HG03159 (cell line): Measurements from ENCODE around the gene FAM110D.

Experiments
- ATAC-seq: cut with Tn5 transposase; IDR thresholded peaks from one replicate; pipeline ENCODE4 v1.9.1; 2021; ENCODE audit warnings: mild to moderate bottlenecking, moderate library complexity; ENCODE audit not compliant: unreplicated experiment

FAM110D gene

DNA sequence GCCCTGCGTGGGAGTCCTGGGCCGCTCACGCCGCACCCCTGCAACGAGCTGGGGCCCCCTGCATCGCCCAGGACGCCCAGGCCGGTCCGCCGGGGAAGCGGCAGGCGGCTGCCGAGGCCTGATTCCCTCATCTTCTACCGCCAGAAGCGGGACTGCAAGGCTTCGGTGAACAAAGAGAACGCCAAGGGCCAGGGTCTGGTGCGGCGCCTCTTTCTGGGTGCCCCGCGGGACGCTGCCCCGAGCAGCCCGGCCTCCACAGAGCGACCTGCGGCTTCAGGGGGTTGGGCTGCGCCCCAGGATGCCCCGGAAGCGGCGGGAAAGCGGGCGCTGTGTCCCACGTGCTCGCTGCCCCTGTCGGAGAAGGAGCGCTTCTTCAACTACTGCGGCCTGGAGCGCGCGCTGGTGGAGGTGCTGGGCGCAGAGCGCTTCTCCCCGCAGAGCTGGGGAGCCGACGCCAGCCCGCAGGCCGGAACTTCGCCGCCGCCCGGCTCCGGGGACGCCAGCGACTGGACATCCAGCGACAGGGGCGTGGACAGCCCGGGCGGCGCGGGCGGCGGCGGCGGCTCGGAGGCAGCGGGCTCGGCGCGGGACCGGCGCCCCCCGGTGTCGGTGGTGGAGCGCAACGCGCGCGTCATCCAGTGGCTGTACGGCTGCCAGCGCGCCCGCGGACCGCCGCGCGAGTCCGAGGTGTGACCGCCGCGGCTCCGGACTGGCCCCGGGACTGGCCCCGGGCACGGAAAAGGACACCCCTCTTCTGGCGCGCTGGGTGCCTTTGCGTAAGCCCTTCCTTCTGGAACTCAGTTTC lies 2.7 kb downstream of the FAM110D start:
- no peak for ATAC-seq

DNA sequence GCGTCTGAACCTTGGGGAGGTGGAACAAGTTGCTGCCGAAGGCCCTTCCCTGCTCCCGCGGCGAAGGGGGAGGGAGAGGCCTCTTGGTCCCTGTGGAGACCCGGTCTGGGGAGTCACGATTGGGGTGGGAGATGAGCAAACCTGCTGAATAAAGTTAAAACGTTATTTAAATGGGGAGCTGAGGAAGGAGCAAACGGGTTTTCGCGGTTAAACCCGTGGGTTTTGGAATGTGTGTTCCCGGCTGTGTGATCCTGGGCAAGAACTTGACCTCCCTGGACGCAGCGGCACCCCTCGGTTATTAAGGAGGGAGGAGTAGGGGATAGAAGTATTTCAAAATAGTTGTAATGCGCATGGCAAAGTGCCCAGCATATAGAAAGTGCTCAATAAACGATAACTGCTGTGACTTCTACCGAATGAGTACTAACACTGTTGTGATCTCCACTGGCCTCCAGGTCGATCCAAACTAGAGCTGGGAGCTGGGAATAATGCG lies 3.4 kb downstream of the FAM110D start:
- no peak for ATAC-seq

DNA sequence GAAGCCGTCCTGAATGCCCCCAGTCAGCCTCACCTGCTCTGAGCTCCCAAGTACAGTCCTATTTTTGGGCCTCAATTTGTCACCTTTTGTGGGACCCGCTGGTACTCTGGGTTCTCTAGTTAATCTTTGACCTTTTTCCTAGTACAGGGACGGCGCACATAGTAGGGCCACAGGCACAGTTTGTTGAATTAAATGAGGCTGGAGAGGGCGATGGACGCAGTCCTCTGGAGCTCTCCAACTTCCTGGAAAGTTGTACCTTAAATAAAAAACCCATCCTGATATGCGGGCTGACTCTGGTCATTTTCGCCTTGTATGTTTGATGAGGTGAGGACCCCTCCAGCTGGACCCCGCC lies 4.8 kb downstream of the FAM110D start:
- ATAC-seq: no peak

DNA sequence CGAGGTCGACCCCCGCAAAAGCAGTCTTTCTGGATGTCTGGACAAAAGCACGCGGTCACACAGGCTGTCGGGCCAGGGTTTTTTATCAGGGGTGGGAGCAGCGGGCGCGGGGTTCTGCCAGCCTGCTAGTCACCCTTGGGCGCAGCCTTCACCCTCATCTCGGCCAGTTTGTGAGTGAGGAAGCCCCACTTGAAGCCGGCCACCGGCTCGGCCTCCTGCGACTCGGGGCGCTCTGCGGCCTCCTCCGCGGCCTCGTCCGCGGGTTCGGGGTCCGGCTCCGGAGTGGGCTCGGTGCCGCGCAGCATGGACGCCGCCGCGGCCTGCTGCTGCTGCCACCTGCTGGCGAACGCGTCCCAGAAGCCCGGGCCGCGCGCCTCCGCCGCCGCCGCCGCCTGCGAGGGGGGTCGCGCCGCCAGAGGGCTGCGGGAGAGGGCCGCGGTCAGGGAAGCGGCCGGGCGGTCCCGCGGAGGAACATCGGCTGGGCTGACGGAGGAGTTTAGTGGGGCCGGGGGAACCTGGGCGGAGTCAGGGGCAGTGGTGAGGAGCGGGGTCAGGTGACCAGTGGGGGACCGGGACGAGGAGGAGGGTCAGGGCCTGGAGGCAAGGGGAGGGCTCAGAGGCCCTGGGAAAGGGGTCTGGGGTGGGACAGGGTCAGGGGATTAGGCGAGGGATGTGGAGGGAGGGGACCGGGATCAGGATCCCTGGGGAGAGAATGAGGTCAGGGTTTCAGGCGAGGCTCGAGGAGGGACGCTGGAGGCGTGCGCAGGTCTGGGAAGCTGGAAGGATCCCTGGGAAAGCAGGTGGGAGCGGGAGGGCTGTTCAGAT lies 5.4 kb downstream of the FAM110D start:
- ATAC-seq: no peak

DNA sequence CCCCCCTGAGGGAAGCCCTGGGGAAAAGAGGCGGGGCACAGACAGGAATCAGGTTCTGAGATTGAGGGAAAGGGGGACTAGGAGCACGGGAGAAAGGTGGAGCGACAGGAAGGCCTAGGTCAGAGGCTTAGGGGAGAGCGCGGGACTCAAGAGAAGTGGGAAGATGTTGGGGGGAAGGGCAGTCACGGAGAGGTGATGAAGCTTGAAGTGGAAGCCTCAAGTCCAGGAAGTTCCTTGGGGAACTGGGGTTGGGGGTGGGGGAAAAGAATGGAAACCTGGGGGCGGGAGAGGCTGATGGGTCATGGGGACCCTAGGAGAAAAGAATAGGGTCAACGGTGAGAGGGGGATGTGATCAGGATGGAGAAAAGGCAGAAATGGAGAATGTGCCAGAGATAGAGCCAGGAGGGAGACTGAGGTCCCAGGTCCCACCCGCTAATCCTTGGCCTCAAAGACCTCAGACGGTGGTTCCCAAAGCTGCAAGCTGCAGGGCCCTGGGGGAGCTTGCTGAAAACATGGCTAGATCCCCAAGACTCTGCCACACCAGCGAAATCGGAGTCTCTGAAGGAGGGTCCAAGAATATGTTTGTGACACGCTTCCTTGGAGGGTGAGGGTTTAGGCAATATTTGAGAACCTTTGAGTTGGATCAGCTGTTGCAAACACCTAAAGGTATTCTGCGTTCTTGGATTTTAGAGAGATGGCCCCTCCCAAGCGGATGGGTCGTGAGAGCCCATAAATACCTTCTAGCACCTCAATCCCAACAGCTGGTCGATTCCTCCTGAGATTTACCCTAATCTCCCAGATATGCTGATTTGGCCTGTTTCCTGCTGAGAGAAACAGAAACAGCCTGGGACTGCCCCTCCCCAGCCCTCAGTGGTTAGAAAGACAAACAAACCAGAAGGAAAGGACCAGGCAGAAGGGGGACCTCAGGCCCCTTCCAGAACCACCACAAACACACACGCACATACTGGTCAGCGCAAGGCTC lies 6.3 kb downstream of the FAM110D start:
- no peak for ATAC-seq

DNA sequence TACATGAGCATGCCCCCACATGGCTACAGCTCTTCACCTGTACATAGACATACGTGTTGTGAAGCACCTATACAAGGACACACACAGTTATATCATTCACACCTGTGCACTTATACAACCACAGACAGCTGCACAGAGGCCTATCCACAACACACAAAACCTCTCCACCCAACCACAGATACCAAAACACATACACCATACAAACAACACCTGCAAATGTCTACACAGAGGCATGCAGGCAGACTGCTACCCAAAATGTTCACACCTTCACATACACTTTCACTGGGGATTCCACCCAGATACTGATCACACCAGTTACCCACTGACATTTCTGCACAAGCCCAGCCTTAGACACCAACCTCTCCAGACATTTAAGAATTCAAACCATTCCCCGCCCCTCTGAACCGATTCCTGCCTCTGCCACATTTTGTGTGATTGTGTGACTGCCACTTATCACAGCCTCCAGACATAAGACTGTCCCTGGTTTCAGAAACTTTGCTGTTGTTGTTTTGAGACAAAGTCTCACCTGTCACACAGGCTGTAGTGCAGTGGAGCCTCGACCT lies 7.9 kb downstream of the FAM110D start:
- ATAC-seq: no peak

DNA sequence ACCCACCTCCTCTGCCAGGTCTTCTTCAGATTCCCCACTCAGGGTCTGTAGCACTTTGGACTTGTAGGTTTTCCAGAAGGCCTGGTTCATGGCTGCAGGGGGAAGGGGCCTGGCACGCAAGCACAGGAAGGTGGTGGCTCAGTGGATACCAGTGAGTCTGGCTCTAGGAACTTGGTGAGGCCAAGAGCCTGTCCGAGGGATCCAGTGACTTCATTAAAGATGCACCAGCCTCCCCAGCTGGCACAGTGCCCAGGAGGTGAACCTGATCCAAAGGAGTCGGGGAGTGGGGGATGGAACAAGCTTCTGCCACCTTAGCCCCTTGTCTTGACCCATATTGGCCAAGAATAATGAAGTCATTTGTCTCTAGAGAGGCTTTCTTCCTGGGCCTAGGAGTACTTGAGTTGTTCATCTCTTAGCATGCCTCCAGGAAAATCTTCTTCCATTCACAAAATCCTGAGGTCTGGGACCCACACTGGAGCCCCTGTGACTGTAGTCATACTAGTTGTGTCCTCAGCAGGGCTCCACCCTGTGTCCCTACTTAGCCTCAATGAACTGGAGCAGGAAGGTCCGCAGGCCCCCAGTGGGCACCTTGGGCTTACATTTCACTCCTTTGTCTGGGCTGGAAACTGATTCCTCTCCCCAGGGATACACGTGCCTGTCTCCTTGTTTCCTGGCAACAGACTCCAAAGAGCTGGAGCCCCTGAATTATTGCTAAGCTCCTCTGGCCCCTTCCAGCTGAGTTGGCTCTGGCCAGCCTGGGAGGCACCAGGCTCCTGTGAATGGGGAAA lies 9.7 kb downstream of the FAM110D start, which contains the start of gene C1orf232:
C1orf232 (minus strand) TSS at position 554 of the 788 bp plus-strand sequence; CDS start at position 90, 464 bp downstream.
- no peak for ATAC-seq

DNA sequence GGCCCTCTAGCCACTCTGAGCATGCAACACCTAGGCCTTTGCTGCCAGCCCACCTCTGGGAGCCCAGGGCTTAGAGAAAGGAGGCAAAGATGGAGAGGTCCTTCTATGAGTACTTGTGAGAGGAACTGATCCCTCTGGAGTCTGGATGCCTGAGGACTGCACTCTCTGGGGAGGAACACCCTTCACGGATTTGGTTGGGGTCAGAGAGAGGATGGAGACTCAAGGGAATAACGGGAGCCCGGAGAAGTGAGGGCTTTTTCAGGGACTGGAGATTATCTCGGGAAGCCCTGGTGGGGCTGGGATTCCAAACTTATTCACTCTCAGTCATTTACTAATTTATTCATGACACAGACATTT lies 10.3 kb downstream of the FAM110D start:
- ATAC-seq: no peak

DNA sequence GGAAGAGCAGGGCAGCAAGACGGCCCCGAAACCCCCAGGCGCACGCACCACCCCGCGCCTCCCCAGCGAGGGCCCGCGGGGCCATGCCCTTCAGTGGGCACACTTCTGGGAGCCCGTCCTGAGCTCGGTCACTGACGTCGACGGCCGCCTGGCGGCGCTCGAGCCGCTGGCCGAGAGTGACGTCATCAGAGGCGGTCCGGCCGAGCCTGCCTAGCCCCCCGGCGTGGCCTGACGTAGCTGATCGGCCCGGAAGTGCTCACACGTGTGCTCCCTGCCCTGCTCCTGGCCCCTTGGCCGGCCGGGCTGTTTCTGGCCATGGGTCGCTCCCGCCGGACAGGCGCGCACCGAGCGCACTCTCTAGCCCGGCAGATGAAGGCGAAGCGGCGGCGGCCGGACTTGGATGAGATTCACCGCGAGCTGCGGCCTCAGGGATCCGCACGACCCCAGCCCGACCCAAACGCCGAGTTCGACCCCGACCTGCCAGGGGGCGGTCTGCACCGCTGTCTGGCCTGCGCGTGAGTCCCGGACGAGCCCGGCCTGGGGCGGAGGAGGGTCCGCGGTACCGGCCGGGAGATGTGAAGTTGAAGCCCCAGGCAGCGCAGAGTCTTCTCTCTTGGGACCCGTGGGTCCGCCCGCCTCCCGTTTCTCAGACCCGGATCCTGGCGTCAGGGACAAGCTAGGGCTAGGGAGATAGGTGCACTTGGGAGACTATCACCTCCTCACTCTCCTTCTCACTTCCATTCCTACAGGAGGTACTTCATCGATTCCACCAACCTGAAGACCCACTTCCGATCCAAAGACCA lies 11.0 kb downstream of the FAM110D start, which contains the start of gene ZNF593:
ZNF593 (plus strand) TSS at position 240 of the 803 bp plus-strand sequence; CDS start at position 316, 76 bp downstream.
- peak; percentile 92 for ATAC-seq

DNA sequence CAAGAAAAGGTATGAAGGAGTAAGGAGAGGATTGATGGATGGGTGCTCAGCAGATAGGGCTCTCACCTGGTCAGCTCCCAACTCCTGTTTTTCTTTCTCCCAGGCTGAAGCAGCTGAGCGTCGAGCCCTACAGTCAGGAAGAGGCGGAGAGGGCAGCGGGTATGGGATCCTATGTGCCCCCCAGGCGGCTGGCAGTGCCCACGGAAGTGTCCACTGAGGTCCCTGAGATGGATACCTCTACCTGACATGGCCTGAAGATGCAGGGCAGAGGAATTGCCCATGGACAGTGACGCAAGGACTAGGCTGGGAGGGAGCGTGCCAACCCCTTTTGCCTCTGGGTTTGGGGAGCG lies 11.6 kb downstream of the FAM110D start:
- ATAC-seq: no peak

DNA sequence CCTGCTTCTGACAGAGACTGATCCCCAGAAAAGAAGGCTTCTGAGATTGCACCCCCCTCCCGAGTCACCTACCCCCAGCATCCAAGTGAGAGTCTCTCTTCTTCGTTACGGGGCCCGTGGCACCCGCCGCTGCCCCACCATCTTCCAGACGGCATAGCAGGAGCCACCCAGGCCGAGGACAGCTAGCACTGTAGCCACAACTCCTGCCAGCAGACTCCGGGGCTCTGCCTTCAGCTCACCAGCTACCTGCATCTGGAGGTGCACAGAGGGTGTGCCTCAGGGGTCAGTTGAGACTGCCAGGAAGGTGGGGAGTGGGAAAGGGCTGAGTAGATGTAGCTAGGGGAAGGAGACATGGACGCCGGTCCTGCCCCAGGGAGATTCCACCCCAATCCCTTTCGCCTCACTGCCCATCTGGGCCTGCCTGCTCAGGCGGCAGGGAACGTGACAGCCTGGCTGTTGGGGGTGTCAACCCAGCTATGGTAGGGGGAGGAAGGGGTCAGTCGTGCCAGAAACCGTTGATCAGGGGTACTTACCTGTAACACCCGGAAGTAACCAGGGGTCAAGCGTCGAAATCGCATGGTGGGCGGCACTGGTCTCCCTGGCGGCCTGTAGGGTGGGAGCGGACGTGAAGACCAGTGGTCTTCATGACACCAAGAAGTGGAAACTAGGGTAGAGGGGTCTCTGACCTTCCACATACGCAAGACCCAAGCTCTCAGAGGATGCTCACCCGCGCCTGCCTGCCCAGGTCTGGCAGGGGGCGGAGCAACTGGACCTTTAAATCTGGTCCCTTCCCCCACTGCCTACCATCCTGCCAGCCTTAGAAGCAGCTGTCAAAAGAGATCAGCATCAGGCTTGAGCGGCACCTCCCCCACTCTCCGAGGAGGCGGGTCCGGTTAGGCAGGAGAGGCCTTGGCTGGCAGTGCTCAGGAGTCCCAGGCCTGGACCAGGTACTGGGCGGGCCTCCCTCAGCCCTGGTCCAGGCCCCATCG lies 12.5 kb downstream of the FAM110D start, which contains the start of gene ZNF593OS:
ZNF593OS (minus strand) TSS at position 749 of the 989 bp plus-strand sequence; CDS start at position 578, 171 bp downstream.
- no peak for ATAC-seq

DNA sequence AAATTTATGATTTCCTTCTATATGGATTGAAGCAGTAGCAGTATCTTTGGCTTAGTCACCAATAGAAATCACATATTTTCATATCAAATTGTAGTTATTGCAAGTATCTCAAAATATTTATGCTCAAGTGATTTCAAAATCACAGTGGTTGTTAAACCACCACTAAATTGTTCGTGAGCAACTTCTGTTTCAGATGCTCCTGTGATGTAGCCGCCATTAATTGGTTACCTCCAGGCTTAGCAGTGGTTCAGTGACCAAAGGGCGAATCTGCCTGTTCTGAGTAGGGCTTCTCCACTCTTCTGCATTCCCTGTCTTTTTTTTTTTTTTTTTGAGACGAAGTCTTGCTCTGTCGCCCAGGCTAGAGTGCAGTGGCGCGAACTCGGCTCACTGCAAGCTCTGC lies 16.5 kb downstream of the FAM110D start:
- ATAC-seq: no peak

DNA sequence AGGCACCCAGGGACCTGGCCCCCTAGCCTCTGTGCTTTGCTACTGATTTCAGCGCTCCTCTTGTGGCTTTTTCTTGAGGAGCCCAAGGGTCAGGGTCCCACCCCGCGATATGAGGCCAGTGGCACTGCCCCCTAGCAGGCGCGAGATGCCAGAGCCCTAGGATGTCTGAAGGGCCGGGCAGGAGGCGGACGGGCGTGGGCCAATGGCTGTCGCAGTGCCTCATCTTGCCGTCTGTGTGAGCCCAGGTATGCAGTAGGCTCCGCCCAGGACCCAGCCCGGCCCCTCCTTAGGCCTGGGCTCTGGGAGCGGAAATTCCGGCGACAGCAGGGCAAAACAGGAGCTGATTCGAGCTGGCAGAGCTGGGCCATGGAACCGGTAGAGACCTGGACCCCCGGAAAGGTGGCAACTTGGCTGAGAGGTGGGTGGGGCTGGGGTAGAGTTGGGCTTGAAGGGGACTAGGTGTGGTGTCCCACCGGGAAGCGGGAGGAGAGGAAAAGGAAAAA lies 18.4 kb downstream of the FAM110D start, which contains the start of gene CNKSR1:
CNKSR1 (plus strand) TSS at position 310 of the 503 bp plus-strand sequence; CDS start at position 367, 57 bp downstream.
- no peak for ATAC-seq

DNA sequence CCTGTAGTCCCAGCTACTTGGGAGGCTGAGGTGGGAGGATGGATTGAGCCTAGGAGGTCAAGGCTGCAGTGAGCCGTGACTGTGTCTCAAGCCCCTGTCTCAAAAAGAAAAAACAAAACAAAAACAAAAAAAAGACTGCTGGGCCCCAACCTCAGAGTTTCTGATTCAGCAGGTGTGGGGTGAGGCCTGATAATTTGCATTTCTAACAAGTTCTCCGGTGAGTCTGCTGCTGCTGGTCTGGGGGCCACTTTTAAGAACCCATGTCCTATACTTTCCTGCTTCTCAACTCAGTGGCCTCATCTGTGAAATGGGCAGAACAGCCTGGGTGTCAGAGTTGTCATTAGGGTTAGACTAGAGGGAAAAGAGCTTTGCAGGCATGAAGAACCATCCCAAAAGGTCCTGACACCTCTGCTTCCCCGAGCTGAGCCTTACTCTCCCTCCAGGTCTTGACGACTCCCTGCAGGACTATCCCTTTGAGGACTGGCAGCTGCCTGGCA lies 21.2 kb downstream of the FAM110D start:
- ATAC-seq: no peak

DNA sequence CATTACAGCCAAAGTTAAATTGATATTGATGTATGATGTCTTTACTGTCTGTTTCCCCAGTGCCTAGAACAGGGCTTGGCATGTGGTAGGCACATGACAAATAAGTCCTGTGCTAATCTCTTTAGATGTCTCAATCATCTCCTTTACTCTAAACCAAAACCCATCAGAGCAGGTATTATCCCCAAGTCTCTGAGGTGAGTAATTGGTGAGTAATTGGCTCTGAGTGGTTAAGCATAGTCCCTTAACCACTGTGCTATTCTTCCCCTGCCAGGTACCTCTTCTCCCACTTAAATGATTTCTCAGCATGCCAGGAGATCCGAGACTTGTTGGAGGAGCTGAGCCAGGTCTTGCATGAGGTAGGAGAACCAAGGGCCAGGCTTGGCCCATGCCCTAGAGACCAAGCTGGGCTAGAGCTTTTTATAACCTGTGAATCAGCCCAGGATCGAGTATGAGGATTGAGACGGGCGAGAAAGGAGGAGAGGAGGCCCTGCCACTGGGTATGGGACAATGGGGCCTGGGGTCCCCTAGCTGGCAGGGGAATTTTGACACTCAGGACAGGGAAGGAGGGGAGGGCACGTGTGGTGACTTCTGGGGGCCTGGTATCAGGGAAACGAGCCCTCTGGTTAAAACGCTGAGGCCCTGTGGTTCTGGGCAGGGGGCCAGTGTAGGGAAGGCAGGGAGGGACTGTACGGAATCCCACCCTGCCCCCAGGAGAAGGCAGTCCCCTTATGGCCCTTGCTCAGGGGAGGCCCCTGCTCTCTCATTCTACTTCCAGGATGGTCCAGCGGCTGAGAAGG lies 22.9 kb downstream of the FAM110D start:
- ATAC-seq: no peak

DNA sequence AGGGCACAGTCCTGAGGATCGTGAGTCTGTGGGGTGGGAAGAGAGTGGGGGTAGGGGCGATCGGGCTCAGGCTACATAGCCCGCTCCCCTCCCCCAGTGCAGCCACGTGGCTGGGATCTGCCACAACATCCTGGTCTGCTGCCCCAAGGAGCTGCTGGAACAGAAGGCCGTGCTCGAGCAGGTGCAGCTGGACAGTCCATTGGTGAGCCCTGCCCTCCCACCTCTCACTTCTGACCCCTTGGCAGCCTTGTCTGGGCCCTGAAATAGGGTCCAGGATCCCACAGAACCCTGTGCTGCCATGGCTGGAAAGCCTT lies 23.5 kb downstream of the FAM110D start:
- ATAC-seq: no peak
